HepG2 (cell line): ENCODE results near the gene ID3. TPM values are rescaled to one million over a fixed set of nuclear protein-coding genes. Genes with fewer than 3 reads are reported as not detected.

Source experiments
- ELF1 ChIP-seq: sonication (generic); formaldehyde crosslinking; IDR thresholded peaks from 2 replicates; pipeline ENCODE4 v1.4.0; 2020; ENCODE audit warnings: missing genetic modification reagents
- FOXA3 ChIP-seq: IDR thresholded peaks from 2 replicates; pipeline ENCODE4 v1.6.1; 2016; ENCODE audit warnings: missing genetic modification reagents, missing compliant biosample characterization
- JUN ChIP-seq: sonication (generic); formaldehyde crosslinking; IDR thresholded peaks from 2 replicates; pipeline ENCODE4 v1.4.0; 2020; ENCODE audit warnings: mild to moderate bottlenecking, missing genetic modification reagents
- MED8 ChIP-seq: sonication (generic); formaldehyde crosslinking; IDR thresholded peaks from 2 replicates; pipeline ENCODE4 v1.8.1; 2023; ENCODE audit warnings: mild to moderate bottlenecking, missing genetic modification reagents; ENCODE audit not compliant: insufficient replicate concordance
- NBN ChIP-seq: fragments of 450-650 bp; conservative IDR thresholded peaks from 2 replicates; pipeline ENCODE4 v1.6.1; 2017
- PHF21A ChIP-seq: sonication (generic); formaldehyde crosslinking; IDR thresholded peaks from 2 replicates; pipeline ENCODE4 v1.5.0; 2020; ENCODE audit warnings: mild to moderate bottlenecking, missing genetic modification reagents
- PRPF4 ChIP-seq: fragments of 200-400 bp; formaldehyde crosslinking; IDR thresholded peaks from 2 replicates; pipeline ENCODE4 v1.6.1; 2016; ENCODE audit warnings: low read length, low read depth; ENCODE audit not compliant: poor library complexity, severe bottlenecking
- SIN3A ChIP-seq: IDR thresholded peaks from 2 replicates; pipeline ENCODE4 v1.6.1; 2011; ENCODE audit warnings: low read depth, mild to moderate bottlenecking, control low read depth, low read length, borderline replicate concordance
- ZFP36L1 ChIP-seq: sonication (generic); formaldehyde crosslinking; IDR thresholded peaks from 2 replicates; pipeline ENCODE4 v1.8.0; 2022; ENCODE audit warnings: mild to moderate bottlenecking, missing genetic modification reagents, moderate library complexity
- ZNF17 ChIP-seq: sonication (generic); formaldehyde crosslinking; IDR thresholded peaks from 2 replicates; pipeline ENCODE4 v1.5.0; 2020; ENCODE audit warnings: mild to moderate bottlenecking, missing genetic modification reagents
- ZNF839 ChIP-seq: sonication (generic); formaldehyde crosslinking; IDR thresholded peaks from 2 replicates; pipeline ENCODE4 v1.4.0; 2020; ENCODE audit warnings: missing genetic modification reagents, mild to moderate bottlenecking, borderline replicate concordance
- ZSCAN29 ChIP-seq: sonication (generic); formaldehyde crosslinking; conservative IDR thresholded peaks from 2 replicates; pipeline ENCODE4 v1.4.0; 2020; ENCODE audit warnings: mild to moderate bottlenecking, missing genetic modification reagents
- polyA plus RNA-seq, 8 experiments: library from polyadenylated mRNA; depleted of rRNA in 3 of 8; stranded (reverse) in 7 of 8; unstranded in 1 of 8; fragments of >200 nt; fragmentation: Illumina TruSeq in 4 of 8; extraction: Trizol in 4 of 8; gene quantifications; 2 replicates each; pipeline versions ENCODE4 v1.2.1 to v1.2.3, GENCODE V29; 2011 to 2016; ENCODE audit warnings: low read depth in 4 of 8, missing spikeins in 1 of 8, mixed read lengths in 1 of 8; ENCODE audit not compliant: insufficient read depth in 1 of 8
- total RNA-seq, 5 experiments: library from RNA; depleted of rRNA; stranded (reverse); fragments of >200 nt; fragmentation: Illumina TruSeq; extraction: Trizol; gene quantifications; 2 replicates each; pipeline ENCODE4 v1.2.3, GENCODE V29; 2016; ENCODE audit warnings: low read depth in 1 of 5
- TF ChIP-seq, protein P1 (sequence below): sonication (generic); formaldehyde crosslinking; IDR thresholded peaks from 2 replicates; pipeline ENCODE4 v1.8.0; 2022; ENCODE audit warnings: missing genetic modification reagents, mild to moderate bottlenecking, moderate library complexity, borderline replicate concordance
- TF ChIP-seq, protein P2 (sequence below): sonication (generic); formaldehyde crosslinking; IDR thresholded peaks from 2 replicates; pipeline ENCODE4; 2020; ENCODE audit warnings: missing genetic modification reagents, mild to moderate bottlenecking, borderline replicate concordance
- TF ChIP-seq, protein P3 (sequence below): sonication (generic); formaldehyde crosslinking; IDR thresholded peaks from 2 replicates; pipeline ENCODE4 v1.5.1; 2020; ENCODE audit warnings: mild to moderate bottlenecking, missing genetic modification reagents, borderline replicate concordance
- TF ChIP-seq, protein P4 (sequence below): sonication (generic); formaldehyde crosslinking; IDR thresholded peaks from 2 replicates; pipeline ENCODE4 v1.5.1; 2020; ENCODE audit warnings: mild to moderate bottlenecking, missing genetic modification reagents, moderate library complexity

Gene ID3
- total and polyA plus RNA-seq, 2 of the 13 experiments (the other 11 are each of a cell fraction or from before 2014, with no cell fraction given), result 64.8 to 115 TPM

DNA sequence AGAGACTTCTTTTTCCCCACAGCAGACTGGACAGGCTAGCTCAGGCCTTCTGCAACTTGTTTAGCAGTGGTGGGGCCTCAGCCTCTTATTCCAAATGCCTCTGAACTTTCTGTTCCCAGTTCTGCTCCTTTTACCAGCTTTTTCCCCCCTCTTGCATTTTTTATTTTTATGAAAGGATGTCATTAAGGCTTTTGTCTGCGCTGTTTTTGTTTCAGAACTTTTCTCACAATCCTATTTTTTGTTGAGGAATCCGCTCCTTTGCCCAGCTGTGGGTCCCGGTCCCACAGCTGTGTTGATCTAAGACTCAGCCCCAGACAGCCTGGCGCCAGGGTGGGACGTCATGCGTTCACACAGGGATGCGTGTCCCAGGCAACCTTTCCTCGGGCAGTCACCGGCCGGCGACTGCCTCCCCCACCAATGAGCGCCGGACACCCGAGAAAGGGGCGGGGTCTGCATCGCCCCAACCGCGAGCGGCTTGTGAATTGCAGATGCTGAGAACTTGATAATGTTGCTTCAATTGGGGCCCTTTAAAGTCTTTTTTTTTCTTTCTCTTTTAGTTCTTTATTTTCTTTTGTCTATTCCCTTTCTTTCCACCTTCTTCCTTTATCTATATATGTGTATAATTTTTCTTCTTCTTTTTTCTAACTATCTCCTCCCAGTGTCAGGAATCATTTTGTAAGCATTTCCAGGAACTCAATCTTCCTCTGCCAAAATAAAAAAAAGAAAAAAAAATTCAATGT, 3.0 kb upstream of the ID3 start (continued):
- TF ChIP-seq NBN (no peak), ZFP36L1 (CRISPR knock-in tag) (no peak), FOXA3 (peak; percentile 92), PHF21A (CRISPR knock-in tag) (peak; percentile 81), ZNF17 (CRISPR knock-in tag) (no peak), SIN3A (peak; percentile 89), PRPF4 (no peak), JUN (CRISPR knock-in tag) (peak; percentile 56; the same call in 1 of the 2 replicates), ZNF839 (CRISPR knock-in tag) (no peak), ELF1 (0 out of 2 replicates have a peak, but pooled peaks have one; percentile 31), ZSCAN29 (CRISPR knock-in tag) (0 out of 2 replicates have a peak, but pooled peaks have one; percentile 61), MED8 (CRISPR knock-in tag) (no peak)
- TF ChIP-seq, protein P1, sequence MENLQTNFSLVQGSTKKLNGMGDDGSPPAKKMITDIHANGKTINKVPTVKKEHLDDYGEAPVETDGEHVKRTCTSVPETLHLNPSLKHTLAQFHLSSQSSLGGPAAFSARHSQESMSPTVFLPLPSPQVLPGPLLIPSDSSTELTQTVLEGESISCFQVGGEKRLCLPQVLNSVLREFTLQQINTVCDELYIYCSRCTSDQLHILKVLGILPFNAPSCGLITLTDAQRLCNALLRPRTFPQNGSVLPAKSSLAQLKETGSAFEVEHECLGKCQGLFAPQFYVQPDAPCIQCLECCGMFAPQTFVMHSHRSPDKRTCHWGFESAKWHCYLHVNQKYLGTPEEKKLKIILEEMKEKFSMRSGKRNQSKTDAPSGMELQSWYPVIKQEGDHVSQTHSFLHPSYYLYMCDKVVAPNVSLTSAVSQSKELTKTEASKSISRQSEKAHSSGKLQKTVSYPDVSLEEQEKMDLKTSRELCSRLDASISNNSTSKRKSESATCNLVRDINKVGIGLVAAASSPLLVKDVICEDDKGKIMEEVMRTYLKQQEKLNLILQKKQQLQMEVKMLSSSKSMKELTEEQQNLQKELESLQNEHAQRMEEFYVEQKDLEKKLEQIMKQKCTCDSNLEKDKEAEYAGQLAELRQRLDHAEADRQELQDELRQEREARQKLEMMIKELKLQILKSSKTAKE, result peak; percentile 73
- TF ChIP-seq, protein P2, sequence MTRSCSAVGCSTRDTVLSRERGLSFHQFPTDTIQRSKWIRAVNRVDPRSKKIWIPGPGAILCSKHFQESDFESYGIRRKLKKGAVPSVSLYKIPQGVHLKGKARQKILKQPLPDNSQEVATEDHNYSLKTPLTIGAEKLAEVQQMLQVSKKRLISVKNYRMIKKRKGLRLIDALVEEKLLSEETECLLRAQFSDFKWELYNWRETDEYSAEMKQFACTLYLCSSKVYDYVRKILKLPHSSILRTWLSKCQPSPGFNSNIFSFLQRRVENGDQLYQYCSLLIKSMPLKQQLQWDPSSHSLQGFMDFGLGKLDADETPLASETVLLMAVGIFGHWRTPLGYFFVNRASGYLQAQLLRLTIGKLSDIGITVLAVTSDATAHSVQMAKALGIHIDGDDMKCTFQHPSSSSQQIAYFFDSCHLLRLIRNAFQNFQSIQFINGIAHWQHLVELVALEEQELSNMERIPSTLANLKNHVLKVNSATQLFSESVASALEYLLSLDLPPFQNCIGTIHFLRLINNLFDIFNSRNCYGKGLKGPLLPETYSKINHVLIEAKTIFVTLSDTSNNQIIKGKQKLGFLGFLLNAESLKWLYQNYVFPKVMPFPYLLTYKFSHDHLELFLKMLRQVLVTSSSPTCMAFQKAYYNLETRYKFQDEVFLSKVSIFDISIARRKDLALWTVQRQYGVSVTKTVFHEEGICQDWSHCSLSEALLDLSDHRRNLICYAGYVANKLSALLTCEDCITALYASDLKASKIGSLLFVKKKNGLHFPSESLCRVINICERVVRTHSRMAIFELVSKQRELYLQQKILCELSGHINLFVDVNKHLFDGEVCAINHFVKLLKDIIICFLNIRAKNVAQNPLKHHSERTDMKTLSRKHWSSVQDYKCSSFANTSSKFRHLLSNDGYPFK (CRISPR knock-in tag), result no peak
- TF ChIP-seq, protein P3, sequence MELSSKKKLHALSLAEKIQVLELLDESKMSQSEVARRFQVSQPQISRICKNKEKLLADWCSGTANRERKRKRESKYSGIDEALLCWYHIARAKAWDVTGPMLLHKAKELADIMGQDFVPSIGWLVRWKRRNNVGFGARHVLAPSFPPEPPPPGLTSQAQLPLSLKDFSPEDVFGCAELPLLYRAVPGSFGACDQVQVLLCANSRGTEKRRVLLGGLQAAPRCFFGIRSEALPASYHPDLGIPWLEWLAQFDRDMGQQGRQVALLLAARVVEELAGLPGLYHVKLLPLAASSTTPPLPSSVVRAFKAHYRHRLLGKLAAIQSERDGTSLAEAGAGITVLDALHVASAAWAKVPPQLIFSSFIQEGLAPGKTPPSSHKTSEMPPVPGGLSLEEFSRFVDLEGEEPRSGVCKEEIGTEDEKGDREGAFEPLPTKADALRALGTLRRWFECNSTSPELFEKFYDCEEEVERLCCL, result no peak
- TF ChIP-seq, protein P4, sequence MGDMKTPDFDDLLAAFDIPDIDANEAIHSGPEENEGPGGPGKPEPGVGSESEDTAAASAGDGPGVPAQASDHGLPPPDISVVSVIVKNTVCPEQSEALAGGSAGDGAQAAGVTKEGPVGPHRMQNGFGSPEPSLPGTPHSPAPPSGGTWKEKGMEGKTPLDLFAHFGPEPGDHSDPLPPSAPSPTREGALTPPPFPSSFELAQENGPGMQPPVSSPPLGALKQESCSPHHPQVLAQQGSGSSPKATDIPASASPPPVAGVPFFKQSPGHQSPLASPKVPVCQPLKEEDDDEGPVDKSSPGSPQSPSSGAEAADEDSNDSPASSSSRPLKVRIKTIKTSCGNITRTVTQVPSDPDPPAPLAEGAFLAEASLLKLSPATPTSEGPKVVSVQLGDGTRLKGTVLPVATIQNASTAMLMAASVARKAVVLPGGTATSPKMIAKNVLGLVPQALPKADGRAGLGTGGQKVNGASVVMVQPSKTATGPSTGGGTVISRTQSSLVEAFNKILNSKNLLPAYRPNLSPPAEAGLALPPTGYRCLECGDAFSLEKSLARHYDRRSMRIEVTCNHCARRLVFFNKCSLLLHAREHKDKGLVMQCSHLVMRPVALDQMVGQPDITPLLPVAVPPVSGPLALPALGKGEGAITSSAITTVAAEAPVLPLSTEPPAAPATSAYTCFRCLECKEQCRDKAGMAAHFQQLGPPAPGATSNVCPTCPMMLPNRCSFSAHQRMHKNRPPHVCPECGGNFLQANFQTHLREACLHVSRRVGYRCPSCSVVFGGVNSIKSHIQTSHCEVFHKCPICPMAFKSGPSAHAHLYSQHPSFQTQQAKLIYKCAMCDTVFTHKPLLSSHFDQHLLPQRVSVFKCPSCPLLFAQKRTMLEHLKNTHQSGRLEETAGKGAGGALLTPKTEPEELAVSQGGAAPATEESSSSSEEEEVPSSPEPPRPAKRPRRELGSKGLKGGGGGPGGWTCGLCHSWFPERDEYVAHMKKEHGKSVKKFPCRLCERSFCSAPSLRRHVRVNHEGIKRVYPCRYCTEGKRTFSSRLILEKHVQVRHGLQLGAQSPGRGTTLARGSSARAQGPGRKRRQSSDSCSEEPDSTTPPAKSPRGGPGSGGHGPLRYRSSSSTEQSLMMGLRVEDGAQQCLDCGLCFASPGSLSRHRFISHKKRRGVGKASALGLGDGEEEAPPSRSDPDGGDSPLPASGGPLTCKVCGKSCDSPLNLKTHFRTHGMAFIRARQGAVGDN (CRISPR knock-in tag), result peak; percentile 71
